Hepatocyte (in vitro differentiated cells): ENCODE data around the gene MEG3. TPM values are rescaled to one million over a fixed set of nuclear protein-coding genes. Genes with fewer than 3 reads are reported as not detected.

ENCODE experiments used
- DNase-seq: peaks from one replicate; pipeline ENCODE4 v3.0.0-alpha.2; 2016; ENCODE audit warnings: low spot score
- H2AFZ ChIP-seq: fragments of 200-600 bp; sonication (generic); 2 replicates; pipeline ENCODE4 v1.6.0; 2016; ENCODE audit warnings: antibody characterized with exemption, mild to moderate bottlenecking
- H3K27ac ChIP-seq: fragments of 200-600 bp; sonication (generic); 2 replicates; pipeline ENCODE4 v1.5.1; 2016; ENCODE audit warnings: mild to moderate bottlenecking
- H3K27me3 ChIP-seq: fragments of 200-600 bp; sonication (generic); 2 replicates; pipeline ENCODE4 v1.6.1; 2016
- H3K36me3 ChIP-seq: fragments of 200-600 bp; sonication (generic); replicated peaks from 2 replicates; pipeline ENCODE4 v1.5.1; 2016; ENCODE audit warnings: low read depth; ENCODE audit not compliant: insufficient read depth
- H3K4me1 ChIP-seq: fragments of 200-600 bp; sonication (generic); 2 replicates; pipeline ENCODE4 v1.5.1; 2016; ENCODE audit warnings: mild to moderate bottlenecking, moderate library complexity; ENCODE audit not compliant: insufficient read depth
- H3K4me2 ChIP-seq: fragments of 200-600 bp; sonication (generic); 2 replicates; pipeline ENCODE4 v1.6.0; 2016
- H3K4me3 ChIP-seq: fragments of 200-600 bp; sonication (generic); 2 replicates; pipeline ENCODE4 v1.5.1; 2016; ENCODE audit warnings: mild to moderate bottlenecking
- H3K79me2 ChIP-seq: fragments of 200-600 bp; sonication (generic); 2 replicates; pipeline ENCODE4 v1.6.0; 2017; ENCODE audit warnings: mild to moderate bottlenecking
- H3K9me2 ChIP-seq: fragments of 200-600 bp; sonication (generic); replicated peaks from 2 replicates; pipeline ENCODE4 v1.6.0; 2017; ENCODE audit warnings: mild to moderate bottlenecking; ENCODE audit not compliant: insufficient read depth
- H3K9me3 ChIP-seq: fragments of 200-600 bp; sonication (generic); 2 replicates; pipeline ENCODE4 v1.5.1; 2016; ENCODE audit warnings: low read depth, mild to moderate bottlenecking
- H4K20me1 ChIP-seq: fragments of 200-600 bp; sonication (generic); 2 replicates; pipeline ENCODE4 v1.6.0; 2016; ENCODE audit warnings: mild to moderate bottlenecking; ENCODE audit not compliant: insufficient read depth, poor library complexity, severe bottlenecking
- EZH2 ChIP-seq: fragments of 200-600 bp; sonication (generic); IDR thresholded peaks from 2 replicates; pipeline ENCODE4 v1.6.1; 2016; ENCODE audit warnings: antibody characterized with exemption, mild to moderate bottlenecking, borderline replicate concordance
- EZH2phosphoT487 ChIP-seq: fragments of 200-600 bp; sonication (generic); IDR thresholded peaks from one replicate; pipeline ENCODE4 v1.6.1; 2018; ENCODE audit warnings: antibody characterized with exemption, mild to moderate bottlenecking, low read depth, moderate library complexity; ENCODE audit not compliant: unreplicated experiment, severe bottlenecking
- WGBS: methylation state at CpG from one replicate; pipeline ENCODE4 v1.1.6; 2016; ENCODE audit warnings: low lambda C conversion rate; ENCODE audit errors: missing lambda C conversion rate; 5-methylcytosine and 5-hydroxymethylcytosine counted together
- polyA plus RNA-seq: library from polyadenylated mRNA; unstranded; fragments of >200 nt; fragmentation: Nextera tagmentation; extraction: Ambion mirVana; gene quantifications from 2 replicates; pipeline ENCODE4 v1.2.1, GENCODE V29; 2016
- total RNA-seq: library from RNA; depleted of rRNA; stranded (reverse); fragments of >200 nt; gene quantifications from 2 replicates; pipeline ENCODE4 v1.2.3, GENCODE V29; 2014
- TF ChIP-seq, protein P1 (sequence below): fragments of 200-600 bp; sonication (generic); IDR thresholded peaks from 2 replicates; pipeline ENCODE4 v1.5.1; 2016; ENCODE audit warnings: antibody characterized with exemption, mild to moderate bottlenecking; ENCODE audit not compliant: poor library complexity

Gene MEG3
- total and polyA plus RNA-seq, 2 experiments from 2014 or later = not detected

DNA sequence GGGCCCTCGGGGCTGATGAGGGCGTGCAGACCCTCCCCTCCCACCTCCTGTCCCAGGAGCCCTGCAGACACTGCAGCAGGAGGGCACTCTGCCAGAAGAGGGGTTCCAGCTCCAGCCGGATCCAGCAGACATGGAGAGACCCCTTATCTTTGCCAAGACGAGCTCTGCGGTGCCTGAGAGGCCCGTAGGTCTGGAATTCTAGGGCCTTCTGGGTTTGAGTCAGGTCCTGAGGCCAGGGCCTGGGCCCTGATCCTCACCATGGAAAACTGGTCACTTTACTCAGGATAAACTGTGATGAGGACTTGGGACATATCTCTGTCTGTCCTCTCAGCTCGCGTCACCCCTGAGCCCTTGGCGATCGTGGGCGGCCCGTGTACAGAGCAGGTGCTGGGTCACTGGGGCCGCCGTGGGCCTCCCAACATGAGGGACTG is 13.8 kb downstream of the MEG3 start:
- Histone ChIP-seq H3K9me3 (no peaks in the 10 kb centered on the region), H3K27ac (peak overlapping the region; percentile 89), H3K4me2 (no peak overlapping the region), H2AFZ (no peak overlapping the region), H3K36me3 (no peaks in the 10 kb centered on the region), H3K4me1 (peaks cover 54% of the 10 kb centered on the region), H3K27me3 (no peaks in the 10 kb centered on the region), H3K9me2 (no peaks in the 10 kb centered on the region), H3K79me2 (no peaks in the 10 kb centered on the region), H3K4me3 (no peak overlapping the region), H4K20me1 (no peaks in the 10 kb centered on the region)
- DNase-seq = peak; percentile 55
- TF ChIP-seq EZH2 (no peak), EZH2phosphoT487 (no peak)
- TF ChIP-seq, protein P1, sequence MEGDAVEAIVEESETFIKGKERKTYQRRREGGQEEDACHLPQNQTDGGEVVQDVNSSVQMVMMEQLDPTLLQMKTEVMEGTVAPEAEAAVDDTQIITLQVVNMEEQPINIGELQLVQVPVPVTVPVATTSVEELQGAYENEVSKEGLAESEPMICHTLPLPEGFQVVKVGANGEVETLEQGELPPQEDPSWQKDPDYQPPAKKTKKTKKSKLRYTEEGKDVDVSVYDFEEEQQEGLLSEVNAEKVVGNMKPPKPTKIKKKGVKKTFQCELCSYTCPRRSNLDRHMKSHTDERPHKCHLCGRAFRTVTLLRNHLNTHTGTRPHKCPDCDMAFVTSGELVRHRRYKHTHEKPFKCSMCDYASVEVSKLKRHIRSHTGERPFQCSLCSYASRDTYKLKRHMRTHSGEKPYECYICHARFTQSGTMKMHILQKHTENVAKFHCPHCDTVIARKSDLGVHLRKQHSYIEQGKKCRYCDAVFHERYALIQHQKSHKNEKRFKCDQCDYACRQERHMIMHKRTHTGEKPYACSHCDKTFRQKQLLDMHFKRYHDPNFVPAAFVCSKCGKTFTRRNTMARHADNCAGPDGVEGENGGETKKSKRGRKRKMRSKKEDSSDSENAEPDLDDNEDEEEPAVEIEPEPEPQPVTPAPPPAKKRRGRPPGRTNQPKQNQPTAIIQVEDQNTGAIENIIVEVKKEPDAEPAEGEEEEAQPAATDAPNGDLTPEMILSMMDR = no peak
- 67% methylated on average over 14 of the region's 14 CpGs for WGBS

GRCh38 chr14:100840286-100841065 is 14.6 kb downstream of the MEG3 start:
- H3K9me3 ChIP-seq = no peaks in the 10 kb centered on the region
- H3K9me2 ChIP-seq = no peaks in the 10 kb centered on the region
- no peak for DNase-seq
- H3K27me3 ChIP-seq = no peaks in the 10 kb centered on the region
- no peaks in the 10 kb centered on the region for H3K79me2 ChIP-seq
- no peak overlapping the region for H3K4me3 ChIP-seq
- no peak for TF ChIP-seq EZH2
- no peak for TF ChIP-seq EZH2phosphoT487
- TF ChIP-seq, protein P1 = no peak
- H3K4me1 ChIP-seq = peaks cover 54% of the 10 kb centered on the region
- H3K4me2 ChIP-seq = no peak overlapping the region
- no peak overlapping the region for H2AFZ ChIP-seq
- no peaks in the 10 kb centered on the region for H3K36me3 ChIP-seq
- no peaks in the 10 kb centered on the region for H4K20me1 ChIP-seq
- peak overlapping the region; percentile 89 for H3K27ac ChIP-seq
- WGBS = 83% methylated on average over 21 of the region's 21 CpGs

GRCh38 chr14:100841066-100841760 is 15.3 kb downstream of the MEG3 start:
- H2AFZ ChIP-seq = no peak overlapping the region
- H3K79me2 ChIP-seq = no peaks in the 10 kb centered on the region
- TF ChIP-seq EZH2 = no peak
- TF ChIP-seq EZH2phosphoT487 = no peak
- no peaks in the 10 kb centered on the region for H3K9me2 ChIP-seq
- H3K27me3 ChIP-seq = no peaks in the 10 kb centered on the region
- 89% methylated on average over 20 of the region's 21 CpGs for WGBS
- no peaks in the 10 kb centered on the region for H3K9me3 ChIP-seq
- H4K20me1 ChIP-seq = no peaks in the 10 kb centered on the region
- DNase-seq = no peak
- H3K4me1 ChIP-seq = peaks cover 54% of the 10 kb centered on the region
- H3K27ac ChIP-seq = peak overlapping the region; percentile 89
- H3K4me2 ChIP-seq = no peak overlapping the region
- H3K4me3 ChIP-seq = no peak overlapping the region
- no peaks in the 10 kb centered on the region for H3K36me3 ChIP-seq

- H3K9me3 ChIP-seq = no peaks in the 10 kb centered on the region
- DNase-seq = no peak
- H3K27ac ChIP-seq = peak overlapping the region; percentile 89
- no peaks in the 10 kb centered on the region for H4K20me1 ChIP-seq
- WGBS = 75% methylated on average over 15 of the region's 15 CpGs
- H3K4me3 ChIP-seq = no peak overlapping the region
- H3K4me2 ChIP-seq = no peak overlapping the region
- no peaks in the 10 kb centered on the region for H3K27me3 ChIP-seq
- no peak overlapping the region for H2AFZ ChIP-seq
- no peaks in the 10 kb centered on the region for H3K9me2 ChIP-seq
- H3K4me1 ChIP-seq = peaks cover 53% of the 10 kb centered on the region
- no peaks in the 10 kb centered on the region for H3K79me2 ChIP-seq
- TF ChIP-seq EZH2 (no peak), EZH2phosphoT487 (no peak)
- TF ChIP-seq, protein P1 = no peak
- H3K36me3 ChIP-seq = no peaks in the 10 kb centered on the region
Observed at GRCh38 chr14:100841761-100842403, 16.0 kb downstream of the MEG3 start.
